Mesendoderm (in vitro differentiated cells): ENCODE measurements around the gene PLA2G4B.

Source experiments
- DNase-seq: peaks from one replicate; pipeline ENCODE4 v3.0.0; 2013
- H2AK5ac ChIP-seq: 2 replicates; pipeline ENCODE4 v1.6.1; 2013; ENCODE audit warnings: low read length, inconsistent platforms
- H2BK120ac ChIP-seq: 2 replicates; pipeline ENCODE4 v1.6.1; 2013; ENCODE audit warnings: low read depth, mild to moderate bottlenecking, low read length, moderate library complexity, mixed read lengths
- H2BK15ac ChIP-seq: replicated peaks from 2 replicates; pipeline ENCODE4 v1.6.1; 2013; ENCODE audit warnings: low read depth, mild to moderate bottlenecking, moderate library complexity
- H2BK5ac ChIP-seq: 2 replicates; pipeline ENCODE4 v1.6.1; 2013; ENCODE audit warnings: low read length, inconsistent platforms
- H3K18ac ChIP-seq: 2 replicates; pipeline ENCODE4 v1.6.1; 2013; ENCODE audit warnings: mild to moderate bottlenecking, low read length, mixed read lengths
- H3K23ac ChIP-seq: one replicate; pipeline ENCODE4 v1.6.1; 2013; ENCODE audit warnings: low read length
- H3K27ac ChIP-seq: 2 replicates; pipeline ENCODE4 v1.5.1; 2013; ENCODE audit warnings: low read depth, mild to moderate bottlenecking, inconsistent platforms, low read length, moderate library complexity
- H3K27me3 ChIP-seq: 2 replicates; pipeline ENCODE4 v1.6.1; 2013; ENCODE audit warnings: low read length, control low read depth, mild to moderate bottlenecking, inconsistent platforms; ENCODE audit not compliant: insufficient read depth, poor library complexity
- H3K36me3 ChIP-seq: 2 replicates; pipeline ENCODE4 v1.6.1; 2013; ENCODE audit warnings: low read length, inconsistent platforms; ENCODE audit not compliant: control insufficient read depth, insufficient read depth
- H3K4ac ChIP-seq: one replicate; pipeline ENCODE4 v1.6.1; 2013; ENCODE audit warnings: low read depth, mild to moderate bottlenecking, low read length, moderate library complexity
- H3K4me1 ChIP-seq: 2 replicates; pipeline ENCODE4 v1.6.1; 2013; ENCODE audit warnings: low read depth, low read length, inconsistent platforms; ENCODE audit not compliant: control insufficient read depth
- H3K4me2 ChIP-seq: 2 replicates; pipeline ENCODE4 v1.6.1; 2013; ENCODE audit warnings: low read length
- H3K4me3 ChIP-seq: 2 replicates; pipeline ENCODE4 v1.5.1; 2013; ENCODE audit warnings: mild to moderate bottlenecking, low read length
- H3K56ac ChIP-seq: one replicate; pipeline ENCODE4 v1.6.1; 2013; ENCODE audit warnings: low read length
- H3K79me1 ChIP-seq: 2 replicates; pipeline ENCODE4 v1.6.1; 2013; ENCODE audit warnings: low read length, inconsistent platforms
- H3K79me2 ChIP-seq: 2 replicates; pipeline ENCODE4 v1.6.1; 2013; ENCODE audit warnings: mild to moderate bottlenecking, low read length; ENCODE audit not compliant: control insufficient read depth, insufficient read depth
- H3K9ac ChIP-seq: 2 replicates; pipeline ENCODE4 v1.6.1; 2013; ENCODE audit warnings: low read length, inconsistent platforms
- H4K5ac ChIP-seq: one replicate; pipeline ENCODE4 v1.6.1; 2013; ENCODE audit warnings: low read length
- H4K8ac ChIP-seq: one replicate; pipeline ENCODE4 v1.6.1; 2013; ENCODE audit warnings: low read depth, mild to moderate bottlenecking, control low read depth, low read length, moderate library complexity
- WGBS: extraction: QIAGEN DNeasy Blood & Tissue Kit; methylation state at CpG from one replicate; pipeline ENCODE4 v1.1.7; 2013; ENCODE audit warnings: low lambda C conversion rate, missing lambda C conversion rate; ENCODE audit not compliant: insufficient coverage; ENCODE audit errors: extremely low coverage; 5-methylcytosine and 5-hydroxymethylcytosine counted together

PLA2G4B gene

DNA sequence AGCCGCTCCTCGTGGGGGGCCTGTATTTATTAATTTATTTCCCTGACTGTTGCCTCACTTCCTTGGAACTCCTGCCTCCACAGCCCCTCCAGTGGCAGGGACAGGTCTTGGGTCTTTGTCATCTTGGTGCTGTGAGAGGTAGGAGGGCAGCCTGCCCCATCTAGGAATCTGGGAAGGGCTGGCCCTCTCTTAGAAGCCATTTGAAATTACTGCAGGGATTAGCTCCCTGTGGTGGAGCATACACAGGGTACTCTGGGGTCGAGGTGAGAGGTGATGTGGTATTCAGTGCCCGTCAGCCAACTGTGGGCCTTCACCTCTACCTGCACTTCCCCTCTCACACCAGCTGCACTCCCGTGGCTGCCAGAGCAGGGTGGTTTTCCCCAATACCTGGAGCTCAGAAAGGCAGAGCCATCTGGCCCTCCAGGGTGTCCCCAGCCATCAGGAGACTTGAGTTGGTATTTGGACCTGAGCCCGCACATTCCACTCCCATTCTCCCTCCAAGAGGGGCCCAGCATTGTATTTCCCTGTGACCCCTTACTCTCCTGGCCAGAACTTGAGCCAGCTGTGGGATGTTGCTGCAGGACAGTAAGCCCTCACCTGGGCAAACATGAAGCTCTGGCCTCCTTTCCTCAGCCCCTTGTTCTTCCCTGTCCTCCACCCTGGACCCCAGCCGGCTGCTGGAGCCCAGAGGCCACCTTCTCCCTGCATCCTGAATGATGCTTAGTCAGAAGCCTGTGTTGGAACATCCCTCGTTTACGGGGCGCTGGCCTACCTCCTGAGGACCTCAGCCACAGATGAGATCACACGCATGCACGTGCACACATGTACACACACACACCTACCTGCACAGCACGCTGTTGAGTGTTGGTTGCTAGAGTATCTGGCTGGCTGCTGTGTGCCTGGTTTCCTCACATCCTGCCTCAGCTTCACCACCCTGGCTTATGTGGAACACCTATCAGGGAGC is 12.8 kb upstream of the PLA2G4B start:
- no peak overlapping the region for H2BK15ac ChIP-seq
- H3K27ac ChIP-seq, result no peak overlapping the region
- no peak overlapping the region for H3K18ac ChIP-seq
- no peak overlapping the region for H3K56ac ChIP-seq
- H2BK120ac ChIP-seq, result no peak overlapping the region
- H2BK5ac ChIP-seq, result no peak overlapping the region
- H3K4me2 ChIP-seq, result no peak overlapping the region
- no peak overlapping the region for H2AK5ac ChIP-seq
- H3K4ac ChIP-seq, result no peak overlapping the region
- H3K23ac ChIP-seq, result no peak overlapping the region
- DNase-seq, result peak; percentile 52
- H3K4me1 ChIP-seq, result peaks cover 2% of the 10 kb centered on the region
- WGBS, result no CpG with 5 or more reads among the region's 13 CpGs
- H4K8ac ChIP-seq, result no peak overlapping the region
- H3K79me2 ChIP-seq, result no peaks in the 10 kb centered on the region
- no peaks in the 10 kb centered on the region for H3K36me3 ChIP-seq
- H3K9ac ChIP-seq, result no peak overlapping the region
- H3K79me1 ChIP-seq, result no peaks in the 10 kb centered on the region
- no peak overlapping the region for H4K5ac ChIP-seq
- H3K27me3 ChIP-seq, result no peaks in the 10 kb centered on the region
- no peak overlapping the region for H3K4me3 ChIP-seq

GRCh38 chr15:41827290-41827879 is 11.3 kb upstream of the PLA2G4B start:
- Histone ChIP-seq H3K79me1 (no peaks in the 10 kb centered on the region), H3K4ac (no peak overlapping the region), H3K23ac (peak overlapping the region; percentile 4), H3K9ac (peak overlapping the region; percentile 61), H3K56ac (peak overlapping the region; percentile 78), H2BK5ac (no peak overlapping the region), H3K18ac (no peak overlapping the region), H2BK15ac (no peak overlapping the region), H3K4me3 (peak overlapping the region; percentile 48), H3K36me3 (no peaks in the 10 kb centered on the region), H3K27me3 (no peaks in the 10 kb centered on the region), H2AK5ac (no peak overlapping the region), H3K79me2 (no peaks in the 10 kb centered on the region), H3K4me1 (peaks cover 2% of the 10 kb centered on the region), H4K8ac (no peak overlapping the region), H2BK120ac (no peak overlapping the region), H3K27ac (no peak overlapping the region), H3K4me2 (peak overlapping the region; percentile 90), H4K5ac (no peak overlapping the region)
- WGBS, result no CpG with 5 or more reads among the region's 37 CpGs
- peak; percentile 30 for DNase-seq

DNA sequence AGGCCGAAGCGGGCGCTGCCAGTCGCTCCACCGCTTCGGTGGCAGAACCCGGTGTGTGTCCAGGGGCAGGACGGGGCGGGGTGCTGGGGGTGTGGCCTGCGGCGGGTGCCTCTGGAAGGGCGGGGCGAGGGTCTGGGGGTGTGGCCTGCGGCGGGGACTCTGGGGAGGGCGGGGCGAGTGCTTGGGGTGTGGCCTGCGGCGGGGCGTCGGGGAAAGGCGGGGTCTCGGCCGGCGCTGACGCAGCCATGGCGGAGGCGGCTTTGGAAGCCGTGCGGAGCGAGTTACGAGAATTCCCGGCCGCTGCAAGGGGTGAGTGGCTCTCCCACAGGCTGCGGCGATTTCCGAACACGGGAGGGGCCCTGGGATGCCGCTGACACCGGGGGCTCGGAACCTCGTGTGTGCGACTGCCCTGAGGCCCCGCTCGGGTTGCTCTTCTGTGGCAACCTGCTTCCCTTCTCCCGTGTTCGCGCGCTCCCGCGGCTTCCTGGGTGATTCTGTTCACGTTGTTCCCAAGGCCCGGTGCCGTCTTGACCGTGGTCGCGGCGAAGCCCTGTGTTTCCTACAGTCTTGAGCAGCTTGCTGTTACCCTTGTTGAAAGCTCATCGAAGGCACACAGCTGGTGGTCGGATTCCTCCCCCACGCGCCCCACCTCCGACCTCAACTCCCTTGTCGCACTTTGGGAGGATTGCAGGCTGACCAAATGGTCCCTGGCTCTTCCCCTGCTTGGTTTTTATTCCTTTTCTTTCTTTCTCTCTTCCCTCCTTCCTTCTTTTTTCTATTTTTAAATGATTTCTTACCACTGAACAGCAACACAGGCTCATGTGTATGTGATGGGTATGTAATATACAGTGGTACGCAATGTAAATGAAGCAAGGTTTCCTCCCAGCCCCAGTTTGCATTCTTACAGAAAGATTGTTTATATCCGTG is 10.5 kb upstream of the PLA2G4B start, which contains the start of gene JMJD7:
TSS of gene JMJD7 (plus strand) at position 213 of the 927 bp plus-strand sequence. CDS start at position 246, 33 bp downstream.
- Histone ChIP-seq H3K4me3 (peak within 1 kb of the TSS; percentile 81), H3K56ac (peak within 1 kb of the TSS; percentile 94), H3K4me2 (peak within 1 kb of the TSS; percentile 94), H2AK5ac (no peak within 1 kb of the TSS), H3K27ac (no peak within 1 kb of the TSS), H4K5ac (no peak within 1 kb of the TSS), H2BK15ac (no peak within 1 kb of the TSS), H3K4ac (peak within 1 kb of the TSS; percentile 19), H3K4me1 (peaks cover 2% of the 10 kb centered on the region), H3K23ac (peak within 1 kb of the TSS; percentile 4), H2BK120ac (no peak within 1 kb of the TSS), H3K79me1 (no peaks in the 10 kb centered on the region), H3K18ac (no peak within 1 kb of the TSS), H3K9ac (peak within 1 kb of the TSS; percentile 71), H2BK5ac (no peak within 1 kb of the TSS), H3K79me2 (no peaks in the 10 kb centered on the region), H4K8ac (no peak within 1 kb of the TSS), H3K27me3 (no peaks in the 10 kb centered on the region), H3K36me3 (no peaks in the 10 kb centered on the region)
- DNase-seq, result peak; percentile 85
- WGBS, result no CpG with 5 or more reads among the region's 66 CpGs

- H3K56ac ChIP-seq, result peak overlapping the region; percentile 57
- no peaks in the 10 kb centered on the region for H3K27me3 ChIP-seq
- DNase-seq, result no peak
- H2BK15ac ChIP-seq, result no peak overlapping the region
- no peak overlapping the region for H2BK120ac ChIP-seq
- H3K4me1 ChIP-seq, result peaks cover 2% of the 10 kb centered on the region
- no peak overlapping the region for H3K27ac ChIP-seq
- no peak overlapping the region for H2AK5ac ChIP-seq
- H3K9ac ChIP-seq, result peak overlapping the region; percentile 17
- no peak overlapping the region for H3K4ac ChIP-seq
- H3K4me3 ChIP-seq, result no peak overlapping the region
- H2BK5ac ChIP-seq, result no peak overlapping the region
- H4K5ac ChIP-seq, result no peak overlapping the region
- no peak overlapping the region for H3K18ac ChIP-seq
- H3K36me3 ChIP-seq, result no peaks in the 10 kb centered on the region
- no peak overlapping the region for H4K8ac ChIP-seq
- H3K4me2 ChIP-seq, result no peak overlapping the region
- no peaks in the 10 kb centered on the region for H3K79me2 ChIP-seq
- no peaks in the 10 kb centered on the region for H3K79me1 ChIP-seq
- no CpG with 5 or more reads among the region's 6 CpGs for WGBS
- H3K23ac ChIP-seq, result no peak overlapping the region
Observed at GRCh38 chr15:41828807-41829141, 9.9 kb upstream of the PLA2G4B start.

- Histone ChIP-seq H3K18ac (no peak overlapping the region), H2AK5ac (no peak overlapping the region), H3K56ac (no peak overlapping the region), H3K4ac (no peak overlapping the region), H3K27me3 (no peaks in the 10 kb centered on the region), H3K4me2 (no peak overlapping the region), H3K79me1 (no peaks in the 10 kb centered on the region), H3K79me2 (no peaks in the 10 kb centered on the region), H2BK5ac (no peak overlapping the region), H3K4me1 (peaks cover 2% of the 10 kb centered on the region), H2BK120ac (no peak overlapping the region), H3K23ac (no peak overlapping the region), H3K4me3 (no peak overlapping the region), H3K27ac (no peak overlapping the region), H4K8ac (no peak overlapping the region), H2BK15ac (no peak overlapping the region), H3K9ac (no peak overlapping the region), H4K5ac (no peak overlapping the region), H3K36me3 (no peaks in the 10 kb centered on the region)
- DNase-seq, result no peak
- WGBS, result no CpG with 5 or more reads among the region's 13 CpGs
Observed at GRCh38 chr15:41829959-41830646, 8.5 kb upstream of the PLA2G4B start.
